NCI-H146 treated with DMSO at 0.1 percent for 48 hours (cell line): ENCODE results near the gene VANGL1.
"Not testable (repeated sequence)": the region's sequence is repeated elsewhere in the genome, so short reads cannot be mapped to it uniquely, and the experiment has no call there.

Experiments
- DNase-seq: peaks from one replicate; lab custom pipeline; 2025; ENCODE audit not compliant: unreplicated experiment; lab: John Stamatoyannopoulos, UW

VANGL1 gene

GRCh38 chr1:115641762-115642167, at the start of gene VANGL1:
TSS of gene VANGL1 (plus strand) at chr1:115641970. CDS start at chr1:115651414, 9,444 bp downstream.
- peak; percentile 41 for DNase-seq

- DNase-seq: no peak
Measured at GRCh38 chr1:115592264-115592663, 49.5 kb upstream of the VANGL1 start.

- no peak for DNase-seq
Measured at GRCh38 chr1:115593365-115594259, 48.2 kb upstream of the VANGL1 start.

- DNase-seq: no peak
Measured at GRCh38 chr1:115594600-115594999, 47.2 kb upstream of the VANGL1 start.

- DNase-seq: peak; percentile 36
Measured at GRCh38 chr1:115595279-115596079, 46.3 kb upstream of the VANGL1 start.

- DNase-seq: no peak
Measured at GRCh38 chr1:115596080-115596780, 45.5 kb upstream of the VANGL1 start.

GRCh38 chr1:115604508-115604907, 37.3 kb upstream of the VANGL1 start:
- DNase-seq: no peak

- no peak for DNase-seq
Measured at GRCh38 chr1:115606305-115606704, 35.5 kb upstream of the VANGL1 start.

GRCh38 chr1:115609021-115609420, 32.7 kb upstream of the VANGL1 start:
- DNase-seq: no peak

- no peak for DNase-seq
Measured at GRCh38 chr1:115613767-115614166, 28.0 kb upstream of the VANGL1 start.

GRCh38 chr1:115620453-115620852, 21.3 kb upstream of the VANGL1 start:
- DNase-seq: no peak

- no peak for DNase-seq
Measured at GRCh38 chr1:115620950-115621349, 20.8 kb upstream of the VANGL1 start.

- DNase-seq: no peak
Measured at GRCh38 chr1:115624859-115625258, 16.9 kb upstream of the VANGL1 start.

- DNase-seq: no peak
Measured at GRCh38 chr1:115630342-115630741, 11.4 kb upstream of the VANGL1 start.

GRCh38 chr1:115632251-115633026, 9.3 kb upstream of the VANGL1 start:
- DNase-seq: no peak

- DNase-seq: not testable (repeated sequence)
Measured at GRCh38 chr1:115633606-115634005, 8.2 kb upstream of the VANGL1 start.

GRCh38 chr1:115637247-115637646, 4.5 kb upstream of the VANGL1 start:
- DNase-seq: not testable (repeated sequence)

GRCh38 chr1:115640384-115640783, 1.4 kb upstream of the VANGL1 start:
- no peak for DNase-seq

- DNase-seq: no peak
Measured at GRCh38 chr1:115642168-115643072, 650 bp downstream of the VANGL1 start.

GRCh38 chr1:115643225-115643624, 1.5 kb downstream of the VANGL1 start:
- no peak for DNase-seq
